ENCODE measurements around the gene RHAG.

RHAG gene

GRCh38 chr6:49558238-49558637 is 78.4 kb downstream of the RHAG start:
- no peak overlapping the region for H3K27ac ChIP-seq

GRCh38 chr6:49557177-49557576 is 79.5 kb downstream of the RHAG start:
- H2AFZ ChIP-seq (ENCODE audit: low read depth) = no peak overlapping the region
- no peaks in the 10 kb centered on the region for H3K27me3 ChIP-seq (ENCODE audit: insufficient read depth, low read depth)
- H3K4me1 ChIP-seq (ENCODE audit: low read depth, poor library complexity, severe bottlenecking) = no peaks in the 10 kb centered on the region
- no peak overlapping the region for H3K27ac ChIP-seq
- H4K20me1 ChIP-seq (ENCODE audit: insufficient read depth) = no peaks in the 10 kb centered on the region
- no peaks in the 10 kb centered on the region for H3K36me3 ChIP-seq (ENCODE audit: insufficient read depth)
- no peak overlapping the region for H3K4me3 ChIP-seq (IDR thresholded peaks at IDR 0.05; ENCODE audit: insufficient read depth, low read depth, low read length)
- H3K79me2 ChIP-seq (ENCODE audit: insufficient read depth, low read depth) = no peaks in the 10 kb centered on the region
- H3K9ac ChIP-seq = no peak overlapping the region
- TF ChIP-seq CTCF (conservative IDR thresholded peaks at IDR 0.05; ENCODE audit: low read depth, low read length) = no peak
- H3K4me2 ChIP-seq = no peak overlapping the region

More at GRCh38 chr6:49558238-49558637, 78.4 kb downstream of the RHAG start:
- no peaks in the 10 kb centered on the region for H3K4me1 ChIP-seq (ENCODE audit: low read depth, poor library complexity, severe bottlenecking)
- no peaks in the 10 kb centered on the region for H3K27me3 ChIP-seq (ENCODE audit: insufficient read depth, low read depth)
- no peaks in the 10 kb centered on the region for H3K79me2 ChIP-seq (ENCODE audit: insufficient read depth, low read depth)
- no peak overlapping the region for H2AFZ ChIP-seq (ENCODE audit: low read depth)
- H4K20me1 ChIP-seq (ENCODE audit: insufficient read depth) = no peaks in the 10 kb centered on the region
- H3K4me3 ChIP-seq (IDR thresholded peaks at IDR 0.05; ENCODE audit: insufficient read depth, low read depth, low read length) = no peak overlapping the region
- H3K36me3 ChIP-seq (ENCODE audit: insufficient read depth) = no peaks in the 10 kb centered on the region
- H3K9ac ChIP-seq = no peak overlapping the region
- no peak for TF ChIP-seq CTCF (conservative IDR thresholded peaks at IDR 0.05; ENCODE audit: low read depth, low read length)
- H3K4me2 ChIP-seq = no peak overlapping the region

GRCh38 chr6:49556429-49556837 is 80.2 kb downstream of the RHAG start:
- no peak overlapping the region for H2AFZ ChIP-seq (ENCODE audit: low read depth)
- no peak overlapping the region for H3K27ac ChIP-seq
- H3K79me2 ChIP-seq (ENCODE audit: insufficient read depth, low read depth) = no peaks in the 10 kb centered on the region
- TF ChIP-seq CTCF (conservative IDR thresholded peaks at IDR 0.05; ENCODE audit: low read depth, low read length) = no peak
- H3K4me3 ChIP-seq (IDR thresholded peaks at IDR 0.05; ENCODE audit: insufficient read depth, low read depth, low read length) = no peak overlapping the region
- H3K27me3 ChIP-seq (ENCODE audit: insufficient read depth, low read depth) = no peaks in the 10 kb centered on the region
- no peaks in the 10 kb centered on the region for H3K36me3 ChIP-seq (ENCODE audit: insufficient read depth)
- H3K9ac ChIP-seq = no peak overlapping the region
- H3K4me1 ChIP-seq (ENCODE audit: low read depth, poor library complexity, severe bottlenecking) = no peaks in the 10 kb centered on the region
- H4K20me1 ChIP-seq (ENCODE audit: insufficient read depth) = no peaks in the 10 kb centered on the region
- no peak overlapping the region for H3K4me2 ChIP-seq

GRCh38 chr6:49555951-49556350 is 80.7 kb downstream of the RHAG start:
- Histone ChIP-seq H3K27me3 (ENCODE audit: insufficient read depth, low read depth) (no peaks in the 10 kb centered on the region), H3K36me3 (ENCODE audit: insufficient read depth) (no peaks in the 10 kb centered on the region), H3K9ac (no peak overlapping the region), H4K20me1 (ENCODE audit: insufficient read depth) (no peaks in the 10 kb centered on the region), H3K4me1 (ENCODE audit: low read depth, poor library complexity, severe bottlenecking) (no peaks in the 10 kb centered on the region), H3K79me2 (ENCODE audit: insufficient read depth, low read depth) (no peaks in the 10 kb centered on the region), H3K4me2 (no peak overlapping the region), H2AFZ (ENCODE audit: low read depth) (no peak overlapping the region), H3K4me3 (IDR thresholded peaks at IDR 0.05; ENCODE audit: insufficient read depth, low read depth, low read length) (no peak overlapping the region), H3K27ac (no peak overlapping the region)
- TF ChIP-seq CTCF (conservative IDR thresholded peaks at IDR 0.05; ENCODE audit: low read depth, low read length) = no peak

Measured in KMS-11 (cell line).